Activated CD8-positive, alpha-beta memory T cell treated with anti-CD3 and anti-CD28 coated beads, Interleukin-2, amount 50 U/mL, for 24 hours (primary cell): ENCODE measurements around the gene HOXB6.

Experiments
- DNase-seq: peaks from one replicate; pipeline ENCODE4 v3.0.0-alpha.2; 2020; ENCODE audit errors: extremely low read depth

Gene HOXB6

GRCh38 chr17:48565925-48566710 is 38.7 kb downstream of the HOXB6 start:
- no peak for DNase-seq

- DNase-seq: no peak
These were observed 39.7 kb downstream of the HOXB6 start for GRCh38 chr17:48565022-48565554.

- DNase-seq: no peak
These were observed 40.4 kb downstream of the HOXB6 start for GRCh38 chr17:48564188-48565021.

- DNase-seq: no peak
These were observed 41.0 kb downstream of the HOXB6 start for GRCh38 chr17:48563867-48564187.

GRCh38 chr17:48563385-48563838 is 41.4 kb downstream of the HOXB6 start:
- DNase-seq: no peak

GRCh38 chr17:48562934-48563333 is 41.9 kb downstream of the HOXB6 start:
- DNase-seq: no peak

- DNase-seq: no peak
These were observed 42.6 kb downstream of the HOXB6 start for GRCh38 chr17:48561884-48562810.

GRCh38 chr17:48559840-48560817 is 44.7 kb downstream of the HOXB6 start:
- no peak for DNase-seq

- no peak for DNase-seq
These were observed 45.5 kb downstream of the HOXB6 start for GRCh38 chr17:48559122-48559839.

GRCh38 chr17:48558831-48559121 is 46.0 kb downstream of the HOXB6 start:
- DNase-seq: no peak

GRCh38 chr17:48558057-48558830 is 46.5 kb downstream of the HOXB6 start:
- no peak for DNase-seq

- DNase-seq: no peak
These were observed 48.0 kb downstream of the HOXB6 start for GRCh38 chr17:48556576-48557401.

- no peak for DNase-seq
These were observed 48.6 kb downstream of the HOXB6 start for GRCh38 chr17:48556229-48556575.

- no peak for DNase-seq
These were observed 49.2 kb downstream of the HOXB6 start for GRCh38 chr17:48555258-48556228.

- DNase-seq: no peak
These were observed 50.2 kb downstream of the HOXB6 start for GRCh38 chr17:48554412-48555257.

- DNase-seq: no peak
These were observed 51.0 kb downstream of the HOXB6 start for GRCh38 chr17:48553826-48554225.
